GM23338 (cell line): ENCODE data around the gene RAB44.

Experiments
- EZH2phosphoT487 ChIP-seq: fragments of 200-600 bp; sonication (generic); IDR thresholded peaks from one replicate; pipeline ENCODE4 v1.8.1; 2018; ENCODE audit warnings: antibody characterized with exemption; ENCODE audit not compliant: unreplicated experiment
- POLR2AphosphoS5 ChIP-seq: IDR thresholded peaks from 2 replicates; pipeline ENCODE4 v1.6.1; 2016; ENCODE audit warnings: antibody characterized with exemption, low read depth
- TF ChIP-seq, protein P1 (sequence below), 2 experiments: fragments of 200-600 bp in 1 of 2; sonication (generic) in 1 of 2; conservative IDR thresholded peaks; 2 replicates each; pipeline versions ENCODE4 v1.5.1 to v1.6.1; 2016 to 2017; ENCODE audit warnings: antibody characterized with exemption in 2 of 2, low read depth in 2 of 2, mild to moderate bottlenecking in 2 of 2, moderate library complexity in 1 of 2

DNA sequence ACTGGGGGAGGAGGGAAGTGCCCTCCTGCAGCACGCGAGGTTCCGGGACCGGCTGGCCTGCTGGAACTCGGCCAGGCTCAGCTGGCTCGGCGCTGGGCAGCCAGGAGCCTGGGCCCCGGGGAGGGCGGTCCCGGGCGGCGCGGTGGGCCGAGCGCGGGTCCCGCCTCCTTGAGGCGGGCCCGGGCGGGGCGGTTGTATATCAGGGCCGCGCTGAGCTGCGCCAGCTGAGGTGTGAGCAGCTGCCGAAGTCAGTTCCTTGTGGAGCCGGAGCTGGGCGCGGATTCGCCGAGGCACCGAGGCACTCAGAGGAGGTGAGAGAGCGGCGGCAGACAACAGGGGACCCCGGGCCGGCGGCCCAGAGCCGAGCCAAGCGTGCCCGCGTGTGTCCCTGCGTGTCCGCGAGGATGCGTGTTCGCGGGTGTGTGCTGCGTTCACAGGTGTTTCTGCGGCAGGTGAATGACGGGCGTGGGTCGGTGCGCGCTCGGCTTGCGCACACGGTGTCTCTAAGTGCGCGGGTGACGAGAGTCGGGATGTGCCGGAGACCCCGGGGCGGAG, 19.1 kb upstream of the RAB44 start, which contains the start of gene CDKN1A:
- TF ChIP-seq EZH2phosphoT487 = no peak
- TF ChIP-seq, protein P1, sequence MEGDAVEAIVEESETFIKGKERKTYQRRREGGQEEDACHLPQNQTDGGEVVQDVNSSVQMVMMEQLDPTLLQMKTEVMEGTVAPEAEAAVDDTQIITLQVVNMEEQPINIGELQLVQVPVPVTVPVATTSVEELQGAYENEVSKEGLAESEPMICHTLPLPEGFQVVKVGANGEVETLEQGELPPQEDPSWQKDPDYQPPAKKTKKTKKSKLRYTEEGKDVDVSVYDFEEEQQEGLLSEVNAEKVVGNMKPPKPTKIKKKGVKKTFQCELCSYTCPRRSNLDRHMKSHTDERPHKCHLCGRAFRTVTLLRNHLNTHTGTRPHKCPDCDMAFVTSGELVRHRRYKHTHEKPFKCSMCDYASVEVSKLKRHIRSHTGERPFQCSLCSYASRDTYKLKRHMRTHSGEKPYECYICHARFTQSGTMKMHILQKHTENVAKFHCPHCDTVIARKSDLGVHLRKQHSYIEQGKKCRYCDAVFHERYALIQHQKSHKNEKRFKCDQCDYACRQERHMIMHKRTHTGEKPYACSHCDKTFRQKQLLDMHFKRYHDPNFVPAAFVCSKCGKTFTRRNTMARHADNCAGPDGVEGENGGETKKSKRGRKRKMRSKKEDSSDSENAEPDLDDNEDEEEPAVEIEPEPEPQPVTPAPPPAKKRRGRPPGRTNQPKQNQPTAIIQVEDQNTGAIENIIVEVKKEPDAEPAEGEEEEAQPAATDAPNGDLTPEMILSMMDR (conservative IDR thresholded peaks at IDR 0.05; ENCODE audit: low read depth in 2 of 2) = no peak
- peak; percentile 94 for TF ChIP-seq POLR2AphosphoS5
